ENCODE data around the gene SDK2.

The SDK2 gene

GRCh38 chr17:73581379-73581778 is 62.9 kb downstream of the SDK2 start:
- H3K4me2 ChIP-seq (ENCODE audit: insufficient read depth, low read length, poor library complexity, severe bottlenecking), result no peak overlapping the region
- H2BK15ac ChIP-seq (ENCODE audit: low read length), result no peak overlapping the region
- H3K4me3 ChIP-seq (ENCODE audit: low read length in 2 of 2), result no peak overlapping the region
- WGBS, 2 donors (ENCODE audit: extremely low coverage in 2 of 2, insufficient read length in 2 of 2, insufficient replicate concordance in 1 of 2), result no CpG with 5 or more reads among the region's 7 CpGs
- no peaks in the 10 kb centered on the region for H3K27me3 ChIP-seq (ENCODE audit: control insufficient read depth in 3 of 3, insufficient read depth in 3 of 3, low read depth in 1 of 3, low read length in 3 of 3)
- H3K4me1 ChIP-seq (ENCODE audit: control insufficient read depth in 2 of 2, insufficient read depth in 1 of 2, low read depth in 1 of 2, low read length in 2 of 2), result peaks cover 6 to 8% of the 10 kb centered on the region in 2 donors
- H3K14ac ChIP-seq (ENCODE audit: low read length), result peak overlapping the region; percentile 86
- H3K4ac ChIP-seq (ENCODE audit: low read length), result no peak overlapping the region
- peak overlapping the region; percentile 78 for H3K23ac ChIP-seq (ENCODE audit: low read depth, low read length, poor library complexity)
- H2AFZ ChIP-seq (ENCODE audit: low read length), result no peak overlapping the region
- no peak overlapping the region for H4K8ac ChIP-seq (ENCODE audit: low read depth, low read length)
- peaks cover 24% of the 10 kb centered on the region for H3K79me1 ChIP-seq (ENCODE audit: low read depth, low read length)
- H2BK12ac ChIP-seq (ENCODE audit: low read length), result no peak overlapping the region
- no peaks in the 10 kb centered on the region for H3K36me3 ChIP-seq (replicated peaks in 1 of 2; ENCODE audit: control insufficient read depth in 2 of 2, insufficient read depth in 2 of 2, low read length in 2 of 2)
- no peak overlapping the region for H2BK120ac ChIP-seq (ENCODE audit: low read depth, low read length)
- no peak overlapping the region for H3K9ac ChIP-seq (ENCODE audit: low read depth, low read length, poor library complexity)
- no peak overlapping the region for H2AK5ac ChIP-seq (ENCODE audit: low read depth, low read length)
- H3K27ac ChIP-seq (replicated peaks; ENCODE audit: low read length), result no peak overlapping the region
- H3K9me3 ChIP-seq (replicated peaks in 1 of 2; ENCODE audit: control insufficient read depth in 2 of 2, insufficient read depth in 1 of 2, low read depth in 1 of 2, low read length in 2 of 2), result no peaks in the 10 kb centered on the region
- no peak overlapping the region for H4K91ac ChIP-seq (ENCODE audit: low read depth, low read length, poor library complexity)
- no peak for DNase-seq (ENCODE audit: low spot score)
- peak overlapping the region; percentile 28 for H2BK5ac ChIP-seq (ENCODE audit: low read length)
- H3K18ac ChIP-seq (ENCODE audit: low read length), result no peak overlapping the region

- H3K18ac ChIP-seq (ENCODE audit: low read length), result peak overlapping the region; percentile 21
- peak overlapping the region; percentile 11 for H3K14ac ChIP-seq (ENCODE audit: low read length)
- H2BK5ac ChIP-seq (ENCODE audit: low read length), result no peak overlapping the region
- H3K9me3 ChIP-seq (replicated peaks in 1 of 2; ENCODE audit: control insufficient read depth in 2 of 2, insufficient read depth in 1 of 2, low read depth in 1 of 2, low read length in 2 of 2), result no peaks in the 10 kb centered on the region
- no peak overlapping the region for H3K4me2 ChIP-seq (ENCODE audit: insufficient read depth, low read length, poor library complexity, severe bottlenecking)
- H2BK15ac ChIP-seq (ENCODE audit: low read length), result no peak overlapping the region
- no peak overlapping the region for H2AK5ac ChIP-seq (ENCODE audit: low read depth, low read length)
- H3K4me1 ChIP-seq (ENCODE audit: control insufficient read depth in 2 of 2, insufficient read depth in 1 of 2, low read depth in 1 of 2, low read length in 2 of 2), result peaks cover 6 to 11% of the 10 kb centered on the region in 2 donors
- no peak overlapping the region for H2AFZ ChIP-seq (ENCODE audit: low read length)
- no peak for DNase-seq (ENCODE audit: low spot score)
- H3K9ac ChIP-seq (ENCODE audit: low read depth, low read length, poor library complexity), result no peak overlapping the region
- H3K27me3 ChIP-seq (ENCODE audit: control insufficient read depth in 3 of 3, insufficient read depth in 3 of 3, low read depth in 1 of 3, low read length in 3 of 3), result no peaks in the 10 kb centered on the region
- H4K91ac ChIP-seq (ENCODE audit: low read depth, low read length, poor library complexity), result no peak overlapping the region
- H3K36me3 ChIP-seq (replicated peaks in 1 of 2; ENCODE audit: control insufficient read depth in 2 of 2, insufficient read depth in 2 of 2, low read length in 2 of 2), result no peaks in the 10 kb centered on the region
- no peak overlapping the region for H3K23ac ChIP-seq (ENCODE audit: low read depth, low read length, poor library complexity)
- H2BK120ac ChIP-seq (ENCODE audit: low read depth, low read length), result no peak overlapping the region
- H3K27ac ChIP-seq (replicated peaks; ENCODE audit: low read length), result no peak overlapping the region
- H4K8ac ChIP-seq (ENCODE audit: low read depth, low read length), result no peak overlapping the region
- no CpG with 5 or more reads among the region's 12 CpGs for WGBS, 2 donors (ENCODE audit: extremely low coverage in 2 of 2, insufficient read length in 2 of 2, insufficient replicate concordance in 1 of 2)
- peaks cover 25% of the 10 kb centered on the region for H3K79me1 ChIP-seq (ENCODE audit: low read depth, low read length)
- no peak overlapping the region for H2BK12ac ChIP-seq (ENCODE audit: low read length)
- H3K4me3 ChIP-seq (ENCODE audit: low read length in 2 of 2), result no peak overlapping the region
- no peak overlapping the region for H3K4ac ChIP-seq (ENCODE audit: low read length)
Observed at GRCh38 chr17:73580073-73580710, 64.1 kb downstream of the SDK2 start.

GRCh38 chr17:73576556-73577098 is 67.6 kb downstream of the SDK2 start:
- Histone ChIP-seq H3K9me3 (replicated peaks in 1 of 2; ENCODE audit: control insufficient read depth in 2 of 2, insufficient read depth in 1 of 2, low read depth in 1 of 2, low read length in 2 of 2) (no peaks in the 10 kb centered on the region), H3K9ac (ENCODE audit: low read depth, low read length, poor library complexity) (no peak overlapping the region), H4K91ac (ENCODE audit: low read depth, low read length, poor library complexity) (no peak overlapping the region), H3K23ac (ENCODE audit: low read depth, low read length, poor library complexity) (no peak overlapping the region), H2AFZ (ENCODE audit: low read length) (no peak overlapping the region), H4K8ac (ENCODE audit: low read depth, low read length) (no peak overlapping the region), H3K14ac (ENCODE audit: low read length) (no peak overlapping the region), H3K4me3 (ENCODE audit: low read length in 2 of 2) (no peak overlapping the region), H3K4me1 (ENCODE audit: control insufficient read depth in 2 of 2, insufficient read depth in 1 of 2, low read depth in 1 of 2, low read length in 2 of 2) (peaks cover 0 to 13% of the 10 kb centered on the region in 2 donors), H3K27ac (replicated peaks; ENCODE audit: low read length) (no peak overlapping the region), H3K36me3 (replicated peaks in 1 of 2; ENCODE audit: control insufficient read depth in 2 of 2, insufficient read depth in 2 of 2, low read length in 2 of 2) (peaks cover 0 to 1% of the 10 kb centered on the region in 2 donors), H3K27me3 (ENCODE audit: control insufficient read depth in 3 of 3, insufficient read depth in 3 of 3, low read depth in 1 of 3, low read length in 3 of 3) (no peaks in the 10 kb centered on the region), H3K4me2 (ENCODE audit: insufficient read depth, low read length, poor library complexity, severe bottlenecking) (no peak overlapping the region), H2BK120ac (ENCODE audit: low read depth, low read length) (no peak overlapping the region), H3K4ac (ENCODE audit: low read length) (no peak overlapping the region), H2AK5ac (ENCODE audit: low read depth, low read length) (no peak overlapping the region), H2BK12ac (ENCODE audit: low read length) (no peak overlapping the region), H3K18ac (ENCODE audit: low read length) (peak overlapping the region; percentile 60), H2BK15ac (ENCODE audit: low read length) (no peak overlapping the region), H2BK5ac (ENCODE audit: low read length) (no peak overlapping the region), H3K79me1 (ENCODE audit: low read depth, low read length) (peaks cover 16% of the 10 kb centered on the region)
- WGBS, 2 donors (ENCODE audit: extremely low coverage in 2 of 2, insufficient read length in 2 of 2, insufficient replicate concordance in 1 of 2), result no CpG with 5 or more reads among the region's 6 CpGs
- DNase-seq (ENCODE audit: low spot score), result no peak

- no peak overlapping the region for H3K4me2 ChIP-seq (ENCODE audit: insufficient read depth, low read length, poor library complexity, severe bottlenecking)
- H2BK120ac ChIP-seq (ENCODE audit: low read depth, low read length), result no peak overlapping the region
- no peak overlapping the region for H4K91ac ChIP-seq (ENCODE audit: low read depth, low read length, poor library complexity)
- no peak overlapping the region for H3K27ac ChIP-seq (replicated peaks; ENCODE audit: low read length)
- no CpG with 5 or more reads among the region's 15 CpGs for WGBS, 2 donors (ENCODE audit: extremely low coverage in 2 of 2, insufficient read length in 2 of 2, insufficient replicate concordance in 1 of 2)
- H3K4me3 ChIP-seq (ENCODE audit: low read length in 2 of 2), result no peak overlapping the region
- no peak for DNase-seq (ENCODE audit: low spot score)
- H4K8ac ChIP-seq (ENCODE audit: low read depth, low read length), result no peak overlapping the region
- H3K23ac ChIP-seq (ENCODE audit: low read depth, low read length, poor library complexity), result no peak overlapping the region
- H3K9me3 ChIP-seq (replicated peaks in 1 of 2; ENCODE audit: control insufficient read depth in 2 of 2, insufficient read depth in 1 of 2, low read depth in 1 of 2, low read length in 2 of 2), result no peaks in the 10 kb centered on the region
- H3K9ac ChIP-seq (ENCODE audit: low read depth, low read length, poor library complexity), result no peak overlapping the region
- H3K14ac ChIP-seq (ENCODE audit: low read length), result no peak overlapping the region
- no peak overlapping the region for H3K18ac ChIP-seq (ENCODE audit: low read length)
- peaks cover 0 to 1% of the 10 kb centered on the region in 2 donors for H3K36me3 ChIP-seq (replicated peaks in 1 of 2; ENCODE audit: control insufficient read depth in 2 of 2, insufficient read depth in 2 of 2, low read length in 2 of 2)
- H3K4me1 ChIP-seq (ENCODE audit: control insufficient read depth in 2 of 2, insufficient read depth in 1 of 2, low read depth in 1 of 2, low read length in 2 of 2), result peaks cover 0 to 13% of the 10 kb centered on the region in 2 donors
- H2BK5ac ChIP-seq (ENCODE audit: low read length), result no peak overlapping the region
- no peaks in the 10 kb centered on the region for H3K27me3 ChIP-seq (ENCODE audit: control insufficient read depth in 3 of 3, insufficient read depth in 3 of 3, low read depth in 1 of 3, low read length in 3 of 3)
- H2AFZ ChIP-seq (ENCODE audit: low read length), result no peak overlapping the region
- no peak overlapping the region for H2BK12ac ChIP-seq (ENCODE audit: low read length)
- no peak overlapping the region for H2BK15ac ChIP-seq (ENCODE audit: low read length)
- peaks cover 16% of the 10 kb centered on the region for H3K79me1 ChIP-seq (ENCODE audit: low read depth, low read length)
- no peak overlapping the region for H2AK5ac ChIP-seq (ENCODE audit: low read depth, low read length)
- H3K4ac ChIP-seq (ENCODE audit: low read length), result no peak overlapping the region
Observed at GRCh38 chr17:73575470-73576221, 68.6 kb downstream of the SDK2 start.

Data from neuronal stem cell (in vitro differentiated cells).